ENCODE results near the gene MGLL. TPM values are rescaled to one million over a fixed set of nuclear protein-coding genes. Genes with fewer than 3 reads are reported as not detected.
A peak's percentile ranks its signal among the peaks of the same experiment; 100 is the strongest.

The MGLL gene
- total RNA-seq, 4 donors from 2014 or later = 26.5 to 50.2 (median 43.8) TPM

GRCh38 chr3:127680798-127681221 is 141.5 kb downstream of the MGLL start:
- intact Hi-C loops (cut with DNase I; ENCODE audit: low total_unique reads) = no loop called here
- H3K4me1 ChIP-seq = peaks cover 10 to 14% of the 10 kb centered on the region in 2 donors
- H3K9me3 ChIP-seq = no peaks in the 10 kb centered on the region
- H3K27ac ChIP-seq = no peak overlapping the region
- no peak for DNase-seq
- H3K4me3 ChIP-seq = no peak overlapping the region
- TF ChIP-seq POLR2A (IDR thresholded peaks at IDR 0.05) = no peak
- no peak for TF ChIP-seq CTCF (IDR thresholded peaks at IDR 0.05 in 4 of 5, conservative IDR thresholded peaks at IDR 0.05 in 1 of 5)
- in situ Hi-C loops (cut with MboI; ENCODE audit: low sequenced_read_pairs in 4 of 4) = no loop called here
- H3K27me3 ChIP-seq = no peaks in the 10 kb centered on the region
- no peak for ATAC-seq
- H3K36me3 ChIP-seq = peaks cover 0 to 45% of the 10 kb centered on the region in 2 donors

- no peaks in the 10 kb centered on the region for H3K27me3 ChIP-seq
- in situ Hi-C loops (cut with MboI; ENCODE audit: low sequenced_read_pairs in 4 of 4) = no loop called here
- H3K9me3 ChIP-seq = no peaks in the 10 kb centered on the region
- TF ChIP-seq POLR2A (IDR thresholded peaks at IDR 0.05) (no peak), CTCF (IDR thresholded peaks at IDR 0.05 in 4 of 5, conservative IDR thresholded peaks at IDR 0.05 in 1 of 5) (no peak)
- no peak overlapping the region for H3K27ac ChIP-seq
- DNase-seq (no peak), ATAC-seq (no peak)
- peaks cover 0 to 48% of the 10 kb centered on the region in 2 donors for H3K36me3 ChIP-seq
- H3K4me3 ChIP-seq = no peak overlapping the region
- H3K4me1 ChIP-seq = peaks cover 10 to 14% of the 10 kb centered on the region in 2 donors
- intact Hi-C loops (cut with DNase I; ENCODE audit: low total_unique reads) = no loop called here
Measured at GRCh38 chr3:127680146-127680661, 142.1 kb downstream of the MGLL start.

- Histone ChIP-seq H3K27me3 (no peaks in the 10 kb centered on the region), H3K36me3 (peaks cover 0 to 52% of the 10 kb centered on the region in 2 donors), H3K4me1 (peaks cover 10 to 14% of the 10 kb centered on the region in 2 donors), H3K4me3 (no peak overlapping the region), H3K9me3 (no peaks in the 10 kb centered on the region), H3K27ac (peak overlapping the region in 1 of 4 donors; percentile 76)
- ATAC-seq (no peak), DNase-seq (peak in 1 of 2 donors; percentile 11)
- TF ChIP-seq CTCF (IDR thresholded peaks at IDR 0.05 in 4 of 5, conservative IDR thresholded peaks at IDR 0.05 in 1 of 5) (no peak), POLR2A (IDR thresholded peaks at IDR 0.05) (no peak)
- intact Hi-C loops (cut with DNase I; ENCODE audit: low total_unique reads) = no loop called here
- in situ Hi-C loops (cut with MboI; ENCODE audit: low sequenced_read_pairs in 4 of 4) = no loop called here
Measured at GRCh38 chr3:127679534-127680145, 142.7 kb downstream of the MGLL start.

GRCh38 chr3:127678611-127679533 is 143.4 kb downstream of the MGLL start:
- peak; percentile 89 for ATAC-seq

More at GRCh38 chr3:127678611-127679533, 143.4 kb downstream of the MGLL start:
- Histone ChIP-seq H3K4me1 (peaks cover 15 to 17% of the 10 kb centered on the region in 2 donors), H3K27me3 (no peaks in the 10 kb centered on the region), H3K9me3 (no peaks in the 10 kb centered on the region), H3K4me3 (no peak overlapping the region), H3K27ac (peak overlapping the region; percentile 30 to 76 (median 64)), H3K36me3 (peaks cover 0 to 56% of the 10 kb centered on the region in 2 donors)
- intact Hi-C loops (cut with DNase I; ENCODE audit: low total_unique reads) (no loop called here), in situ Hi-C loops (cut with MboI; ENCODE audit: low sequenced_read_pairs in 4 of 4) (no loop called here)
- TF ChIP-seq CTCF (IDR thresholded peaks at IDR 0.05 in 4 of 5, conservative IDR thresholded peaks at IDR 0.05 in 1 of 5) (no peak), POLR2A (IDR thresholded peaks at IDR 0.05) (no peak)
- DNase-seq = peak; percentile 56 to 65

Measured in gastrocnemius medialis (tissue), 4 donors.